PC-3 (cell line): ENCODE results near the gene GTF2H1. TPM values are rescaled to one million over a fixed set of nuclear protein-coding genes. Genes with fewer than 3 reads are reported as not detected.

Source experiments
- ATAC-seq: fragments of 200-7000 bp; cut with Tn5 transposase; 2 replicates; pipeline ENCODE4 v1.9.1; 2020; ENCODE audit warnings: mild to moderate bottlenecking, moderate library complexity
- BruUV-seq: library from RNA; stranded (reverse); fragments of 400-500 nt; replicated peaks from 2 replicates; lab custom pipeline; 2021; lab: Mats Ljungman, UMichigan
- CTCF ChIA-PET: fragments of 300-600 bp; sonication (Branson Sonifier 250); formaldehyde crosslinking; loops from one replicate; lab custom pipeline; 2022; ENCODE audit warnings: antibody characterized with exemption; lab: Charles Lee
- POLR2A ChIA-PET: fragments of 300-600 bp; sonication (Branson Sonifier 250); formaldehyde crosslinking; loops from one replicate; lab custom pipeline; 2022; ENCODE audit warnings: antibody characterized with exemption; ENCODE audit not compliant: unreplicated experiment; lab: Charles Lee
- DNase-seq: peaks from one replicate; pipeline ENCODE4 v3.0.0-alpha.2; 2015
- H2AFZ ChIP-seq: fragments of 300-600 bp; sonication (generic); 2 replicates; pipeline ENCODE4 v1.6.0; 2016; ENCODE audit warnings: antibody characterized with exemption, low read length
- H3F3A ChIP-seq: fragments of 300-600 bp; sonication (generic); one replicate; pipeline ENCODE4 v1.6.0; 2017; ENCODE audit warnings: antibody characterized with exemption, low read length, control low read depth, mild to moderate bottlenecking; ENCODE audit not compliant: unreplicated experiment
- H3K27ac ChIP-seq: fragments of 300-600 bp; sonication (generic); 2 replicates; pipeline ENCODE4 v1.5.1; 2016; ENCODE audit warnings: mild to moderate bottlenecking, low read length
- H3K27me3 ChIP-seq: fragments of 300-600 bp; sonication (generic); 2 replicates; pipeline ENCODE4 v1.6.1; 2016; ENCODE audit warnings: low read length, mixed read lengths
- H3K36me3 ChIP-seq: fragments of 300-600 bp; sonication (generic); 2 replicates; pipeline ENCODE4 v1.6.1; 2016; ENCODE audit warnings: low read depth, mixed run types, low read length, mixed read lengths
- H3K4me1 ChIP-seq: fragments of 300-600 bp; sonication (generic); 2 replicates; pipeline ENCODE4 v1.5.1; 2016; ENCODE audit warnings: low read length; ENCODE audit not compliant: insufficient read depth
- H3K4me2 ChIP-seq: fragments of 300-600 bp; sonication (generic); 2 replicates; pipeline ENCODE4 v1.6.0; 2016; ENCODE audit warnings: low read length
- H3K4me3 ChIP-seq: fragments of 300-600 bp; sonication (generic); 2 replicates; pipeline ENCODE4 v1.5.1; 2016; ENCODE audit warnings: mild to moderate bottlenecking, low read length, mixed read lengths
- H3K79me2 ChIP-seq: fragments of 300-600 bp; sonication (generic); 2 replicates; pipeline ENCODE4 v1.6.1; 2017; ENCODE audit warnings: low read length, mixed read lengths
- H3K9ac ChIP-seq: fragments of 300-600 bp; sonication (generic); 2 replicates; pipeline ENCODE4 v1.6.0; 2016; ENCODE audit warnings: mild to moderate bottlenecking, low read length
- H3K9me2 ChIP-seq: fragments of 300-600 bp; sonication (generic); replicated peaks from 2 replicates; pipeline ENCODE4 v1.6.1; 2016; ENCODE audit warnings: mixed run types, low read length, mixed read lengths
- H3K9me3 ChIP-seq: fragments of 300-600 bp; sonication (generic); 2 replicates; pipeline ENCODE4 v1.6.1; 2016; ENCODE audit warnings: low read length, mixed read lengths
- H4K20me1 ChIP-seq: fragments of 300-600 bp; sonication (generic); 2 replicates; pipeline ENCODE4 v1.6.1; 2016; ENCODE audit warnings: low read length, mixed read lengths
- CTCF ChIP-seq: fragments of 300-600 bp; sonication (generic); conservative IDR thresholded peaks from 2 replicates; pipeline ENCODE4 v1.5.1; 2017; ENCODE audit warnings: antibody characterized with exemption, low read depth, mild to moderate bottlenecking, low read length
- EZH2 ChIP-seq: fragments of 300-600 bp; sonication (generic); IDR thresholded peaks from one replicate; pipeline ENCODE4 v1.6.1; 2017; ENCODE audit warnings: antibody characterized with exemption, mild to moderate bottlenecking, low read length; ENCODE audit not compliant: unreplicated experiment
- EZH2phosphoT487 ChIP-seq: fragments of 300-600 bp; sonication (generic); IDR thresholded peaks from 2 replicates; pipeline ENCODE4 v1.6.1; 2018; ENCODE audit warnings: mild to moderate bottlenecking, antibody characterized with exemption, low read length, borderline replicate concordance
- intact Hi-C: fragments of 100-400 bp; cut with micrococcal nuclease; formaldehyde crosslinking; loops from 2 replicates; pipeline ENCODE4 v1.9.0; 2023
- total RNA-seq: library from RNA; depleted of rRNA; stranded (reverse); fragments of >200 nt; gene quantifications from 2 replicates; pipeline ENCODE4 v1.2.3, GENCODE V29; 2014

The GTF2H1 gene
- total RNA-seq, 1 experiment from 2014 or later, result 32.7 TPM

DNA sequence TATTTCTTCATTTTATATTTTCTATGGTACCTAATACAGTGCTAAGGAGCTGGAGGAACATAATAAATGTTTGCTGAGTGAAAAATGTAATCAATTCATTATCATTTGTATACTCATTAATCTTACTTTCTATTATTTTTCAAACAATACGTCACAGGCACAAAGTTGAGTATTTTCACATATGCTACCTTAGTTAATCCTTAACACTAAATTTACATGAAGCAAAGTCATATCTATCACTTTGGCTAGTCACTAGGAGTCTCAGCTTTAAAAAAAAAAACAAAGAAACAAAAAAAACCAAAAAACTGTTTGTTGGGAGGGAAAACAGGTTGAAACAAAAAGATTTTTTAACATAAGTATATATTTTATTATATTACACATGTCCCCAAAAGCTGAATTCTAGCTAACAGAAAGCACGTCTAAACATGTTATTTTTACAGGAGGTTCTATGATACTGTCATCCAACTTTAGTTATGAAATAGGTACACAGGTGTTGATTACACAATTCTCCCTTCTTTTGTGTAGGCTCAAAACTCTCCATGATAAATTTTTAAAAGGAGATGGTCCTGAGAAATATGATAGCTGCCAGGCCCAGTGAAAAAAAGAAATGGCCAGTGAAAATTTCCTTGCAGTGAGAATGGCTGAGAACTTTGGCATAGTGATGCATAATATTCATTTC, 14.8 kb upstream of the GTF2H1 start:
- Histone ChIP-seq H3K9me3 (no peaks in the 10 kb centered on the region), H4K20me1 (no peaks in the 10 kb centered on the region), H3K9me2 (no peaks in the 10 kb centered on the region), H2AFZ (no peak overlapping the region), H3K9ac (no peak overlapping the region), H3K4me1 (no peaks in the 10 kb centered on the region), H3K27ac (no peak overlapping the region), H3F3A (no peaks in the 10 kb centered on the region), H3K4me2 (no peak overlapping the region), H3K27me3 (no peaks in the 10 kb centered on the region), H3K79me2 (no peaks in the 10 kb centered on the region), H3K4me3 (no peak overlapping the region), H3K36me3 (peaks cover 8% of the 10 kb centered on the region; the same call in 1 of the 2 replicates)
- ATAC-seq (no peak), DNase-seq (no peak)
- BruUV-seq, result no TSS peak
- intact Hi-C loops, result no loop called here
- no peak for TF ChIP-seq EZH2phosphoT487
- no peak for TF ChIP-seq EZH2
- POLR2A ChIA-PET, result no interaction called here
- CTCF ChIA-PET, result no interaction called here

- H3K4me2 ChIP-seq, result no peak overlapping the region
- ATAC-seq, result no peak
- H2AFZ ChIP-seq, result no peak overlapping the region
- H3F3A ChIP-seq, result no peaks in the 10 kb centered on the region
- 0 out of 2 replicates have a peak, but pooled peaks cover 2% of the 10 kb centered on the region for H3K79me2 ChIP-seq
- no peak overlapping the region for H3K27ac ChIP-seq
- H3K9me3 ChIP-seq, result no peaks in the 10 kb centered on the region
- DNase-seq, result no peak
- no peak overlapping the region for H3K4me3 ChIP-seq
- H3K36me3 ChIP-seq, result peaks cover 8% of the 10 kb centered on the region; the same call in 1 of the 2 replicates
- no peaks in the 10 kb centered on the region for H3K4me1 ChIP-seq
- H3K9me2 ChIP-seq, result no peaks in the 10 kb centered on the region
- BruUV-seq, result no TSS peak
- H3K27me3 ChIP-seq, result no peaks in the 10 kb centered on the region
- no peaks in the 10 kb centered on the region for H4K20me1 ChIP-seq
- POLR2A ChIA-PET, result no interaction called here
- intact Hi-C loops, result no loop called here
- H3K9ac ChIP-seq, result no peak overlapping the region
- TF ChIP-seq CTCF, result no peak
- TF ChIP-seq EZH2phosphoT487, result no peak
- no peak for TF ChIP-seq EZH2
- CTCF ChIA-PET, result no interaction called here
These were observed 14.1 kb upstream of the GTF2H1 start for GRCh38 chr11:18308242-18308641.

DNA sequence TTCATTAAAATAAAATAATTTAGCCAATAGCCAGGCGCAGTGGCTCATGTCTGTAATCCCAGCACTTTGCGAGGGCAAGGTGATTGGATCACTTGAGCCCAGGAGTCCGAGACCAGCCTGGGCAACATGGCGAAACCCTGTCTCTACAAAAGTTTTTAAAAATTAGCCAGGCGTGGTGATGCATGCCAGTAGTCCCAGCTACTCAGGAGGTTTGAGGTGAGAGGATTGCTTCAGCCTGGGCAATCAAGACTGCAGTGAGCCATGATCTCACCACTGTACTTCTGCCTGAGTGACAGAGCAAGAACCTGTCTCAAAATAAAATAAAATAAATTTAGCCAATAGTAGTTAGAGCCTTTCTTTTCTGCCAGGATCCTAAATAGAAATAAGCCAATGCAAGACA, 12.7 kb upstream of the GTF2H1 start:
- ATAC-seq, result no peak
- intact Hi-C loops, result no loop called here

More for the DNA sequence above, 12.7 kb upstream of the GTF2H1 start:
- H3K9ac ChIP-seq, result no peak overlapping the region
- H3F3A ChIP-seq, result no peaks in the 10 kb centered on the region
- TF ChIP-seq EZH2phosphoT487, result no peak
- TF ChIP-seq CTCF, result no peak
- TF ChIP-seq EZH2, result no peak
- no peaks in the 10 kb centered on the region for H3K4me1 ChIP-seq
- H3K79me2 ChIP-seq, result 0 out of 2 replicates have a peak, but pooled peaks cover 6% of the 10 kb centered on the region
- H3K27ac ChIP-seq, result no peak overlapping the region
- no peak for DNase-seq
- H4K20me1 ChIP-seq, result no peaks in the 10 kb centered on the region
- ChIA-PET CTCF (no interaction called here), POLR2A (no interaction called here)
- no peak overlapping the region for H3K4me3 ChIP-seq
- no TSS peak for BruUV-seq
- H3K9me3 ChIP-seq, result no peaks in the 10 kb centered on the region
- peaks cover 5% of the 10 kb centered on the region; the same call in 1 of the 2 replicates for H3K36me3 ChIP-seq
- no peaks in the 10 kb centered on the region for H3K9me2 ChIP-seq
- no peak overlapping the region for H2AFZ ChIP-seq
- no peak overlapping the region for H3K4me2 ChIP-seq
- H3K27me3 ChIP-seq, result no peaks in the 10 kb centered on the region
